ENCODE data around the gene RHOC.

Gene RHOC

GRCh38 chr1:112675728-112676381 is 31.1 kb downstream of the RHOC start:
- no peak for DNase-seq

GRCh38 chr1:112674986-112675727 is 31.8 kb downstream of the RHOC start:
- peak; percentile 21 for DNase-seq

GRCh38 chr1:112674440-112674985 is 32.4 kb downstream of the RHOC start, which contains the start of gene MOV10:
MOV10 (plus strand) TSS chr1:112674659; CDS start chr1:112674913, 254 bp downstream.
- peak; percentile 35 for DNase-seq

GRCh38 chr1:112673592-112674439 is 33.1 kb downstream of the RHOC start:
- DNase-seq: no peak

GRCh38 chr1:112672842-112673241 is 34.1 kb downstream of the RHOC start:
- DNase-seq: no peak

- DNase-seq: no peak
Observed at GRCh38 chr1:112672009-112672408, 34.9 kb downstream of the RHOC start.

GRCh38 chr1:112666946-112667345 is 40.0 kb downstream of the RHOC start:
- DNase-seq: no peak

GRCh38 chr1:112665857-112666256 is 41.1 kb downstream of the RHOC start:
- no peak for DNase-seq

- DNase-seq: no peak
Observed at GRCh38 chr1:112651205-112651604, 55.7 kb downstream of the RHOC start.
